Immature natural killer cell (primary cell): ENCODE data around the gene IGF2. TPM values are rescaled to one million over a fixed set of nuclear protein-coding genes. Genes with fewer than 3 reads are reported as not detected.

Source experiments
- DNase-seq, 3 donors: peaks; one replicate each; pipeline ENCODE4 v3.0.0; 2022; ENCODE audit warnings: mixed read lengths in 1 of 3
- H3K27ac Mint-ChIP-seq, 6 donors: one replicate each; pipeline ENCODE4 v1.8.0; 2020; ENCODE audit warnings: mixed read lengths in 6 of 6, mild to moderate bottlenecking in 5 of 6, inconsistent platforms in 4 of 6, moderate library complexity in 3 of 6
- H3K27me3 Mint-ChIP-seq, 3 donors: one replicate each; pipeline ENCODE4 v1.8.0; 2020 to 2021; ENCODE audit warnings: low read depth in 3 of 3, mild to moderate bottlenecking in 3 of 3, mixed read lengths in 3 of 3, moderate library complexity in 3 of 3, inconsistent platforms in 1 of 3
- H3K36me3 Mint-ChIP-seq, 3 donors: one replicate each; pipeline ENCODE4 v1.8.0; 2020; ENCODE audit warnings: mixed read lengths in 3 of 3, inconsistent platforms in 2 of 3, mild to moderate bottlenecking in 2 of 3
- H3K4me1 Mint-ChIP-seq, 2 donors: one replicate each; pipeline ENCODE4 v1.8.0; 2020; ENCODE audit warnings: inconsistent platforms in 2 of 2, mild to moderate bottlenecking in 2 of 2, mixed read lengths in 2 of 2, moderate library complexity in 1 of 2
- H3K4me3 Mint-ChIP-seq, 5 donors: one replicate each; pipeline ENCODE4 v1.8.0; 2020; ENCODE audit warnings: mild to moderate bottlenecking in 5 of 5, mixed read lengths in 5 of 5, inconsistent platforms in 3 of 5, moderate library complexity in 3 of 5
- H3K9me3 Mint-ChIP-seq, 6 donors: one replicate each; pipeline ENCODE4 v1.8.0; 2020; ENCODE audit warnings: mild to moderate bottlenecking in 6 of 6, mixed read lengths in 6 of 6, inconsistent platforms in 4 of 6, moderate library complexity in 3 of 6
- polyA plus RNA-seq, 3 donors: library from polyadenylated mRNA; unstranded; fragments of 300-500 nt; fragmentation: Illumina TruSeq; gene quantifications; one replicate each; pipeline ENCODE4 v1.2.3, GENCODE V29; 2021

The IGF2 gene
- polyA plus RNA-seq, 3 donors from 2014 or later = not detected

DNA sequence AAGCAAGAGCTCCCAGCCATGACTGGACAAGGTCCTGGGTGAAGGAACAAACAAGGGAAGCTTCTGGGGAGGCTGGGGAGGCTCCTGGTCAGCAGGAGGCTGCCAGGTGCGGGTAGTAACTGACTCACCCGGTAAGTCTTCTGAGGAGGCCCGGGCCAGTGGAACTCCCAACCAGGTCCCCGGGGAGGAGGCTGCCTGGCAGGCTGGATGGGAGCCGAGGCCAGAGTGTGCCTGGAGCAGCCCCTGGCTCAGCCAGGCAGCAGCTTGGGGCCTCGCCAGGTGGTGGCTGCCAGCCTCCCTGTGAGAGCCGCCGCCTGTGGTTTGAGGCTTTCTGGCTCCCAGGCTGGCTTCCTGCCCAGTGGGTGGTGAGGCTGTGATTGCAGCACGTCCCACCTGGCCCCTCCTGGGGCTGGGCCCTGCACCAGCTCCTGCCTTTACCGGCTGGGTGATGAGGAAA lies 46.2 kb downstream of the IGF2 start:
- Mint-ChIP-seq H3K27ac (no peak overlapping the region), H3K27me3 (peaks cover 4 to 9% (median 4%) of the 10 kb centered on the region in 3 donors), H3K36me3 (no peaks in the 10 kb centered on the region)

GRCh38 chr11:2092464-2092910 lies 46.7 kb downstream of the IGF2 start:
- no peak overlapping the region for H3K27ac Mint-ChIP-seq
- peaks cover 4 to 9% (median 4%) of the 10 kb centered on the region in 3 donors for H3K27me3 Mint-ChIP-seq
- H3K4me3 Mint-ChIP-seq = no peak overlapping the region
- H3K9me3 Mint-ChIP-seq = no peaks in the 10 kb centered on the region
- no peaks in the 10 kb centered on the region for H3K36me3 Mint-ChIP-seq
- no peaks in the 10 kb centered on the region for H3K4me1 Mint-ChIP-seq
- no peak for DNase-seq

More for the DNA sequence above, 46.2 kb downstream of the IGF2 start:
- peak in 1 of 3 donors; percentile 10 for DNase-seq
- Mint-ChIP-seq H3K9me3 (no peaks in the 10 kb centered on the region), H3K4me3 (no peak overlapping the region), H3K4me1 (no peaks in the 10 kb centered on the region)

DNA sequence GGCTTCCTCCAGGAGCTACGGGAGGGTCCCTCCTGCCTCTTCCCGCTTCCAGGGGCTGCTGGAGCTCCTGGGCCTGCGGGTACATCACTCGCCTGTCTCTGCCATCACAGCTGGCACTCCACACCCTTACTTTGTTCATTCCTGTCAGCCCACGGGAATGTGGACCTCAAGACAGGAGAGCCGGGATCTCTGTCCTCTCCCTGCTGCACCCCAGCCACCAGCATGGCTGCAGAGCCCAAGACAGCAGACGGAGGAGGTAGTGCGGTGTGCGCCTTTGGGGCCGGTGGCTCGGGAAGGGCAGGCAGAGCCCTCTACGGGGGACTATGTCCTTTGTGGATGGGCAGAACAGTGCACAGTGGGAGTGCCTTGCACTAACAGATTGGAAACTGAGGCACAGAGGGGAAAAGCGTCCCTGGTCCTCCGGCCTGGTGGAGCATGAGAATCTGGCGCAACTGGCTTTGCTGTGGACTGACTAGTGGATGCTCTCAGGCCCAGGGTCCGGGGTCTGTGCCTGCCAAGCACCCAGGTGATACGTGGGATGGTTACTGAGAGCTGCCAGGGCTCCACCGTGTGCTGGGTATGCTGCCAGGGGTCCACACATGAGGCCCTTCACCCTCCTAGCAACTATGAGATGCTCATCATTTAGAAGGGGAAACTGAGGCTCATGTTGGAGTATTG lies 47.3 kb downstream of the IGF2 start:
- DNase-seq = no peak
- no peaks in the 10 kb centered on the region for H3K36me3 Mint-ChIP-seq
- no peak overlapping the region for H3K4me3 Mint-ChIP-seq
- H3K27me3 Mint-ChIP-seq = peaks cover 4 to 9% (median 4%) of the 10 kb centered on the region in 3 donors
- no peaks in the 10 kb centered on the region for H3K9me3 Mint-ChIP-seq
- H3K4me1 Mint-ChIP-seq = no peaks in the 10 kb centered on the region
- H3K27ac Mint-ChIP-seq = no peak overlapping the region

GRCh38 chr11:2091112-2091746 lies 48.0 kb downstream of the IGF2 start:
- Mint-ChIP-seq H3K4me3 (no peak overlapping the region), H3K27me3 (peaks cover 4 to 9% (median 4%) of the 10 kb centered on the region in 3 donors), H3K36me3 (no peaks in the 10 kb centered on the region), H3K9me3 (no peaks in the 10 kb centered on the region), H3K4me1 (no peaks in the 10 kb centered on the region), H3K27ac (no peak overlapping the region)
- DNase-seq = no peak

DNA sequence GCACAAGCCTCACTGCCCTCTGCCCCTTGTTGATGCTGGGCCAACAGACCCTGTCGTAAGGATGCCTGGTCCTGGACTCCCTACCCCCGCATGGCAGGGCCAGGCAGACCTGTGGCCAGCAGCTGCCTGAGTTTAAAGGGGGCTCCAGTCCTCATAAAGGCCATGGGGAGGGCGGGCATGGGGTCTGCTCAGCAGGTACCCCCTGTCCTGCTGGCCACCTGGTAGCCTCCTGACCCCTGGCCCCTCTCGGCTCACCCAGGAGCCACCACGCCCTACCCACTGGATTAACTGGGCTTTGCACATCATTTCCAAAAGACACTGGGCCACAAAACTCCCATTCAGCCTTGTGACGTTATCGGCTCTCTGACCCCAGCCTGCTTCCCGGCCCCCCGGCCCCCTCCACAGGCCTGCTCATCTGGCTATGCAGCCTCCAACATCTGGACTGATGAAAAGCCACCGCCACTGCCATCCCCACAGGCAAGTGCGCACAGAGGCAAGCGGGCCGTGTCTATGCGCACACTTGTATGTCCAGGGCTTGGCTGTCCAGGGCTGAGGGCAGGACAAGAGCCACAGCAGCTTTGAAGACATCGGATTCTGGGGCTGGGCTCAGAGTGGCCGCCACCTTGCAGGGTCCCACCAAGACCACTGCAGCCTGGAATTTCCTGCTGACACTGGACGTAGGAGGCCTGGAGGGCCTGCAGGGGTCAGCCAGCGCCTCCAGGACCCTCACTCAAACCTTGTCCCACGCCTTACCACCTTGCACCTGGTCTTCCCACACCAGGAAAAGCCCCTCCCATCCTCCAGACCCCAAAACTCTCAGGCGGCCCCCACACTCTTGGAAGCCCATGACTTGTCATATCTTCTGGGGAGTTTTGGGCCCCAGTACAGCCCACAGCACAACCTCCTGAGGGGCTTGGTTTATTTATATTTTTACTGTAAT lies 48.7 kb downstream of the IGF2 start:
- DNase-seq = no peak
- Mint-ChIP-seq H3K27me3 (peaks cover 4 to 9% (median 7%) of the 10 kb centered on the region in 3 donors), H3K4me1 (no peaks in the 10 kb centered on the region), H3K27ac (no peak overlapping the region), H3K4me3 (no peak overlapping the region), H3K9me3 (no peaks in the 10 kb centered on the region), H3K36me3 (no peaks in the 10 kb centered on the region)

DNA sequence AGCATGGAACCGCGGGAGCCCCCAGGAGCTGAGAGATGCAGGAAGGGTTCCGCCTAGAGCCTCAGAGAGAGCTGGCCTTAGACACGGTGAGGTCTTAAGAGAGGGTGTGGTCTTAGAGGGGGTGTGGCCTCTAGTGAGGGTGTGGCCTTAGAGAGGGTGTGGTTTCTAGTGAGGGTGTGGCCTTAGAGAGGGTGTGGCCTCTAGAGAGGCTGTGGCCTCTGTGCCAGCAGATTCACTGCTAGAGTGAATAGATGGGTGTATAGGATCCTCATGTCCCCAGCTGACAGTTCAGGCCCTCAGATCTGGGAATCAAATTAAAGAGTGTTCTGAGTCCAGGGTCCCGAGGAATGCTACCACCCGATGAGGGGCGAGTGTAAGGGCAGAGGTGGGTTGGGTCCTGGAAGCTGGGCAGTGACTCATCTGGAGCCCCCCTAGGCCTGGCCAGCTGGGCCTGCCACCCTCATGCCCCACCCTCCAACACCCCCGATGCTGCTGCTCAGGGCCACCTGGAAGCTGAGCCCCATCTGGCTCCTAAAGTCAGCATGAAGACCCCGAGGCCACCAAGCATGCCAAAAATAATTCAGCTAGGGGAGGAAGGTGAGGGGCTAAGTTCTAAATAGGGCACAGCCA lies 49.5 kb downstream of the IGF2 start:
- Mint-ChIP-seq H3K27ac (no peak overlapping the region), H3K27me3 (peaks cover 4 to 11% (median 9%) of the 10 kb centered on the region in 3 donors), H3K4me1 (no peaks in the 10 kb centered on the region), H3K4me3 (no peak overlapping the region), H3K36me3 (no peaks in the 10 kb centered on the region), H3K9me3 (no peaks in the 10 kb centered on the region)
- no peak for DNase-seq

DNA sequence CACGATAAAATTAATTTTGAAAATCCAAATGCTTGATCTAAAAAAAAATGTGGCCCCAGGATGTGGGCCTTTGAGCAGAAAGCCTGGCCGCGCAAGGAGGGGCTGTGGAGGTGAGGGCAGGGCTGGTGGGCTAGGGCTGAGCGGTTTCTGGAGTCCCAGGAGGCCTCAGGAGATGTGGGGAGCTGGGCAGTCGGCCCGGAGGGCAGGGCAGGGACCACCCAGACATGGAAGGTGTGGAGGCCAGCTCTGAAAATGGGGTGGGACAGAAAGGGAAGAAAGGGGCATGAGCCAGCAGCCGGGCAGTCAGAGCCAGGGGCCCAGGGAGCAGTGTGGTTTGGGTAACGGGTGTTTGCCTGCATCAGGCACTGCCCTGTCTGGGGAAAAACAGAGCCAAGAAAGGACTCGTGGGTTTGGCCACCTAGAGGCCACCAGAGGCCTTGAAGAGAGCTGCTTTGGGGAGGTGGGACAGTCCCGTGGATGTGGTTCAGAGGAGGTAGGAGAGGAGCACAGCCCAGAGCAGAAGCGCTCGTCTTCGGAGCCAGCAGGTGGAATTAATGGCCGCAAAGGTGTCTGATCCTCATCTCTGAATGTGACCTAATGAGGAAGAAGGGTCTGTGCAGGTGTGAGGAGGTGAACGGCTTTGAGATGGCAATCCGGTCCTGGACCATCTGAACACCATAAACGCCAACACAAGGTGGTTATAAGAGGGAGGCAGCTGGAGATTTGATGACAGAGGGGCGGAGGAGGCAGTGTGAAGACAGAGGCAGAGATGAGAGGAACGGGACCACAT lies 50.2 kb downstream of the IGF2 start:
- Mint-ChIP-seq H3K36me3 (peaks cover 0 to under 1% (median 0%) of the 10 kb centered on the region in 3 donors), H3K4me3 (no peak overlapping the region), H3K9me3 (peaks cover 0 to 2% (median 0%) of the 10 kb centered on the region in 6 donors), H3K27me3 (peaks cover 6 to 11% (median 9%) of the 10 kb centered on the region in 3 donors), H3K27ac (no peak overlapping the region), H3K4me1 (no peaks in the 10 kb centered on the region)
- DNase-seq = no peak

- no peak for DNase-seq
- H3K4me1 Mint-ChIP-seq = no peaks in the 10 kb centered on the region
- no peak overlapping the region for H3K27ac Mint-ChIP-seq
- peaks cover 0 to 4% (median 0%) of the 10 kb centered on the region in 6 donors for H3K9me3 Mint-ChIP-seq
- H3K36me3 Mint-ChIP-seq = peaks cover 0 to 4% (median 0%) of the 10 kb centered on the region in 3 donors
- H3K4me3 Mint-ChIP-seq = no peak overlapping the region
- peaks cover 6 to 11% (median 7%) of the 10 kb centered on the region in 3 donors for H3K27me3 Mint-ChIP-seq
Observed at GRCh38 chr11:2088284-2088683, 50.9 kb downstream of the IGF2 start.

DNA sequence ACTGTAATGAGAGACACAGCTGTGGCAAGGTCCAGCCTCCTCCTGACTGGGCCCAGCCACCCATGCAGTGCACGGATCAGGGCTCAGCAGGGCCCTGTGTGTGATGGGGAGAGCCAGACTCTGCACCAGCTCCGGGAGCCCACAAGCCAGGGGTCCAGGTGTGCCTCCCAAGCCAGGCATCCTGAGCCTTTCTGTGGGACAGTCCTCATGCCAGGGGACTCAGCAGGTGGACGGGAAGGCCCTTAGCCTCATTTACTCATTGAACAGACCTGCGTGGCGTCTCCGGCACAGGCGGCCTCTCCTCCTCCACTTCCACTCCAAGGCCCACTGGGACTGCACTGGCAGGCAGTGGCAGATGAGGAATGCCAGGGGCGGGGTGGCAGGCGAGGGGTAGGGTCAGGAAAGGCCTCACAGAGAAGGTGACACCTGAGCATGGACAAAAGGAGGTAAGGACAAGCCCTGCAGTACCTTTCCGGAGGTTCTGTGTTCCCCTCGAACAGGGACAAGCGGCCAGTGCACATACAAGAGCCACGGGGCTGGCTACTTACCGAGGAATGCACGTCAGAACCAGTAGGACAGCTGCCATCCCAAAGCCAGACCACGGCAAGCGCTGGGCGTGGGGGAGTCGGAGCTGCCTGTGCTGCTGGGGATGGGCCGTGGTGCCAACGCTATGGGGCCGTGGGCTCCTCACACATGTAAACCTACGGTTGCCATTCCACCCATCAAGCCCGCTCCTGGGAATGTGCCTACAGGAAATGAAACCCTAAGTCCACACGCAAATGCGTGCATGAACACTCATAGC lies 52.7 kb downstream of the IGF2 start:
- Mint-ChIP-seq H3K4me1 (no peaks in the 10 kb centered on the region), H3K9me3 (peaks cover 0 to 4% (median 0%) of the 10 kb centered on the region in 6 donors), H3K27ac (no peak overlapping the region), H3K36me3 (peaks cover 0 to 4% (median 0%) of the 10 kb centered on the region in 3 donors), H3K4me3 (no peak overlapping the region), H3K27me3 (peaks cover 4 to 10% (median 5%) of the 10 kb centered on the region in 3 donors)
- no peak for DNase-seq

DNA sequence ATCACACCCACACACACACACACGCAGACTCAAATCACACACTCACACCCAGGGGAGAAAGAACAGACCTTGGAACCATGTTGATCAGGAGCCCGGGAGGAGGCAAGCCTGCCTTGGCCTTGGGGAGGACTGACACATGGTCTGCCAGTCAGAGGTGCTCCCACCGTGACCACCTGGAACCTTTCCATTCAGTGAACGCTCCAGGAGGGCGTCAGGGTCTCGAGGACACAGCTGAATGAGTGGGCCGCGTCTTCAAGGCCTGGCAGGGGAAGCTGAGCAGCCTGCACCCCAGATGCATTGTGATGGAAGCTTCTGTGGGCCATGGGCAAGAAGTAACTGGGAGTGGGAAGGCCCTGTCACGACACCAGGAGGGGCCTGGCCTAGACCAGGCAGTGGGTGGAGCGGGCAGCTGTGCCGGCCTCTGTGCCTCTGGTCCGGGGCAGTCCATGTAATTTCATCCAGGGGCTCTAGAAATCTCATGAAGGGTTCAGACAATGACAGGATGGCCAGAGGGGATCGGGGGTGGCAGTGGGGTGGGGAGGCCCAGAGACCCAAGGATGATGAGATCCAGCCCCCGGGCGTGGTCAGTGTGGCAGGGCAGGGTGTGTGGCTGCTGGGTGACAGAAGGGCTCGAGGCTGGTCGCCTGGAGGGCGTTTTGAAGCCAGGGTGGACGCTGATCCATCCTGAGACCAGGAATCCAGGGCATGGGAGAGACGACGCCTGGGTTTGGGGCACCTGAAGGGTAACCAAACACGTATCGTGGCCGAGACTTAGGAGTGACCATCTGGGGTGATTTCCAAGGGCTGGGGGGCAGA lies 53.7 kb downstream of the IGF2 start:
- no peak overlapping the region for H3K4me3 Mint-ChIP-seq
- H3K27me3 Mint-ChIP-seq = peaks cover 4 to 10% (median 6%) of the 10 kb centered on the region in 3 donors
- no peak overlapping the region for H3K27ac Mint-ChIP-seq
- DNase-seq = no peak
- H3K9me3 Mint-ChIP-seq = peaks cover 0 to 4% (median 0%) of the 10 kb centered on the region in 6 donors
- H3K36me3 Mint-ChIP-seq = peaks cover 0 to 4% (median 0%) of the 10 kb centered on the region in 3 donors
- H3K4me1 Mint-ChIP-seq = no peaks in the 10 kb centered on the region

GRCh38 chr11:2084721-2085120 lies 54.5 kb downstream of the IGF2 start:
- no peak for DNase-seq
- Mint-ChIP-seq H3K27ac (no peak overlapping the region), H3K4me3 (no peak overlapping the region), H3K4me1 (no peaks in the 10 kb centered on the region), H3K36me3 (peaks cover 0 to 4% (median 0%) of the 10 kb centered on the region in 3 donors), H3K27me3 (peaks cover 4 to 10% (median 5%) of the 10 kb centered on the region in 3 donors), H3K9me3 (peaks cover 0 to 4% (median 0%) of the 10 kb centered on the region in 6 donors)
